NOMO-1 treated with DMSO at 0.1 percent for 48 hours (cell line): ENCODE measurements around the gene GOLGA6L2.
"Not testable (repeated sequence)": the region's sequence is repeated elsewhere in the genome, so short reads cannot be mapped to it uniquely, and the experiment has no call there.

Experiments
- DNase-seq: peaks from one replicate; lab custom pipeline; 2025; ENCODE audit not compliant: unreplicated experiment; lab: John Stamatoyannopoulos, UW

The GOLGA6L2 gene

GRCh38 chr15:23447107-23447500, at the start of gene GOLGA6L2:
Gene GOLGA6L2, minus strand, starts transcription at chr15:23447243. Its CDS starts 62 bp downstream, at chr15:23447181.
- no peak for DNase-seq

DNA sequence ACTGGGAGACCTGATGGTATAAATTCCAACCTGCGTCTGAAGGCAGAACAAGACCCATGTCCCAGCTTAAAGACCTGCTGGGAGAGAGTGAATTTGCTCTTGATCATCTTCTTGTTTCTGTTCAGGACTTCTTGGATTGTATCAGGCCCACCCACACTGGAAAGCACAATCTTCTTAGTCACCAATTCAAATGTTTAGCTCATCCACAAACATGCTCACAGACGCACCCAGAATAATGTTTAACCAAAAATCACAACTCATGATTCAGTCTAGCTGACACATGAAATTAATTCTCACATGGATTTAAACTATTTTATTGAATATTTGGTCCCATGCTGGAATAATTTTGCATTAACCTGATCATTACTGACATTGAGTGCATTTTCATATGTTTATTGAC, 37.8 kb upstream of the GOLGA6L2 start:
- DNase-seq, result no peak

DNA sequence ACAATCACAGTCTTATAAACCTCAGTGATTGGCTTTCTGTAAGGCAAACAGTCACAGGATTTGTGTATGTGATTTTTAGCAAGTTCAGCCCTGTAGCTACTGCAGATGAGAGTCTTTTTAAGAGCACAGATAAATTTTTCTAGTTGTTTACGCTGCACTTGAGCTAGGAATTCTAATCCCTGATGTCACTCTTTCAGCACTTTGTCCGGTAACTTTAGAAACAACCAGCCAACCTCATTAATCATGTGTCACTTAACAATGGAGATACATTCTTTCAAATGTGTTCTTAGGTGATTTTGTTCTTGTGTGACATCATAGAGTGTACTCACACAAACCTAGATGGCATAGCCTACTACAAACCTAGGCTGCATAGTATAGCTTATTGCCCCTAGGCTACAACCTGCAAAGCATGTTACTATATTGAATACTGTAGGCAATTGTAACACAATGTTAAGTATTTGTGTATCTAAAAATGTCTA, 36.8 kb upstream of the GOLGA6L2 start:
- no peak for DNase-seq

DNA sequence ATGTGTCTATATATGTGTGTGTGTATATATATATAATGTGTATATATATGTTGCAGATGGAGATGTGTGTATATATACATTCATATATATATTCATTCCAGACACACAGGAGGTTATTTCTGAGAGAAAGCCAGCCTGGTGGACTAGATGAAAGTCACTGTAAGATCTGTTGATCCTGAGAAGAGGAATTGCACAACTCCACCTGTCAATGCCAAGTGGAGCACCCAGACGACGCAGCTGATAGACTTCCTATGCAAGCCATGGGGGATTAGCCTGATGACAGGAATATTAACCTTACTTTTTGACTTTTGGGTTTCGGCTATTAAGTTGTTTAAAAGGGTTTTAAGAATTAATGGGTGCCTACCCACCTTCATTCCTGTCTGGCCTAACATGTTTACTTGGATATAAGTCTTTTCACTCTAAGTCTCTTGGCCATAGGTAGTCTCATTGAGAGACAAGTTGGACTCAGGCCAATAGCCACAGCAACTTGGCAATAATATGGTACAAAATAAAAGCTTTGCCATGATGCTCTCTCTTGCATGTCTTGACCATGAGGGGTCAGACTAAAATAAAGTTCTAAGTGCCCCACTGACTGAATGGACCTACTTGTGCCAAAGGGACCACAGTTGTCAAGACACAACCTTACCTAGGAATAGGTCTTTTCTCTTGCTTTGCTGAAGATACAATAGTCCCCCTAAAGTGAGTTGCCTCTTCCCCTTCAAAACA, 35.9 kb upstream of the GOLGA6L2 start:
- DNase-seq, result no peak

DNA sequence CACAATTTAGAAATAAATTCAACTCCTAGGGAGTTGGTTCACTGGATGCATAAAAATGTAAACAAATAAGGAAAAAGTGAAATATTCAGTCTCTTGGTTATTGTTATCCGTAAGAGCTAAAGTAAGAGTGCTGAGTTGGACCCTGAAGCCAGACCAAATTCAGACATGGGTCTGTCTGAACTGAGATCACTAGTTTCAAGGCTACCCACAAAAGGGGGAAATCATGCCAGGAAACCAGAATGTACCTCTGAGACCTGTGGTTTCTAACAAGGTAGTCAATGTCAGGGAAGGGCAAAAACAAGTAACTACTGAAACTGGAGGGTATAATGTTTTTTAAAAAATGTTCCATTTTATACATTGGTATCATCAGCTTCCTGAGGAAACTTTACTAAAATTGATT, 35.2 kb upstream of the GOLGA6L2 start:
- no peak for DNase-seq

GRCh38 chr15:23477920-23478319, 30.9 kb upstream of the GOLGA6L2 start:
- DNase-seq, result no peak

DNA sequence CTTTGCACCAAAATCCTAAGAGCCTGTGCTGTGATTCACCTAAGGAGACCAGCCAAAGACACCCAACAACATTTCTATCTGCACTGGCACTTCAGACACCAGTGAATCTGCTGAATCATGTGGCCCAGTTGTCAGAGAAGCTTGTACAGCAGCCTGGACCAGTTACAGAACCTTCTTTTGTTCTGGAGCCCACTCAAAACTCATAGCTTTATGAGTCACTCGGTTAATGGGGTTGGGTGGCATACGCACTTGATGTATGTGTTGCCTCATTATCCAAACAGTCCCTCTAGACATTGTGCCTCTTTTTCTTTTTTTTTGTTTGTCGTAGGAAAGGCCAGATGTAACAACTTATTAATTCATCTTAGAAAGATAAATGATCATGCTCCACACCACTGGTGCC, 25.6 kb upstream of the GOLGA6L2 start:
- no peak for DNase-seq

DNA sequence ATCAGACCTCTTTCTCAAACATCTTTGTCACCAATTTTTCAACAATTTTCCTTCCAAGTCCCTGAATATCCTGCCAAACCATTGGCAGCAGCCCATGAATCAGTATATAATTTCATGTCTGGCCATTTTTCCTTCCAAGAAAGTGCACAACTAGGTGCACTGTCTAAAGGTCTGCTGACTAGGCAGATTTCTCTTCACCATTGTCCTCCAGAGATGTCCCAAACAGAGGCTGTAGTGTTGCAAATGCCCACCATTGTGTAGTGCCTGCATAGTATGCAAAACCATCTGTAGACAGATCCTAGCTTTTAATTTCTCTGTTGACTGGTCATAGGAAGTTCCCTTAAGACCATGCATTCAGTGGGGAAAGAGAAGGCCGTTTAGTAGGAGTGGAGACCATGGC, 25.0 kb upstream of the GOLGA6L2 start:
- DNase-seq, result no peak

DNA sequence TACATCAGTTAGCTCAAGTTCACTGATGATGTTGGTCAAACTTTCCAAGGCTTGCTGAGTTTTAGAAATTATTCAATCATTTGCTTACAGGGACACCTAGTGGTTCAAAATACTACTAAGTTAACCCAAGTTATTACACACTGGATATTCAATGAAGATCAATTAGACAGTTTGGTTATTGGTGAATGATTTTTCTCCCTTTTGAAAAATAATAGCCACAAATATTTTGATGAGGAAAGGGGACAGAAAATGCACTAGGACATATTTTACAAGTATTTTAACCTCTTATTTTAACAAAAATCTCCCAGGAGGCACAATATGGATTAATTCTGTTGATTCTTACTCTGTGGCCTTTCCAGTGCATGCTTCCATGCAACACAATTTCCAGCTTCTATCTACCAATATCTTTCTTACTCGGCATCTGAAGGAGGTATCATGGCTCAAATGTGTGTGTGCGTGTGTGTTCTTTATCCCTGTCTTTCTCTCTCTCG, 20.1 kb upstream of the GOLGA6L2 start:
- peak; percentile 47 for DNase-seq

- DNase-seq, result no peak
Observed at GRCh38 chr15:23457890-23458289, 10.8 kb upstream of the GOLGA6L2 start.

- DNase-seq, result no peak
Observed at GRCh38 chr15:23446215-23447106, 582 bp downstream of the GOLGA6L2 start.

- DNase-seq, result no peak
Observed at GRCh38 chr15:23444269-23444668, 2.8 kb downstream of the GOLGA6L2 start.

DNA sequence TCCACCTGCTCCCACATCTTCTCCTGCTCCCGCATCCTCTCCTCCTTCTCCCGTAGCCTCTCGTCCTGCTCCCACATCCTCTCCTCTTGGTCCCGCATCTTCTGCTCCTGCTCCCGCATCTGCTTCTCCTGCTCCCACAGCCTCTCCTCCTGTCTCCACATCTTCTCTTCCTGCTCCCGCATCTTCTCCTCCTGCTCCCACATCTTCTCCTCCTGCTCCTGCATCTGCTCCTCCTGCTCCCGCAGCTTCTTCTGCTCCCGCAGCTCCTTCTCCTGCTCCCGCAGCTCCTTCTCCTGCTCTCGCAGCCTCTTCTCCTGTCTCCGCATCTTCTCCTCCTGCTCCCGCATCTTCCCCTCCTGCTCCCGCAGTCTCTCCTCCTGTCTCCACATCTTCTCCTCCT, 5.8 kb downstream of the GOLGA6L2 start:
- no peak for DNase-seq

DNA sequence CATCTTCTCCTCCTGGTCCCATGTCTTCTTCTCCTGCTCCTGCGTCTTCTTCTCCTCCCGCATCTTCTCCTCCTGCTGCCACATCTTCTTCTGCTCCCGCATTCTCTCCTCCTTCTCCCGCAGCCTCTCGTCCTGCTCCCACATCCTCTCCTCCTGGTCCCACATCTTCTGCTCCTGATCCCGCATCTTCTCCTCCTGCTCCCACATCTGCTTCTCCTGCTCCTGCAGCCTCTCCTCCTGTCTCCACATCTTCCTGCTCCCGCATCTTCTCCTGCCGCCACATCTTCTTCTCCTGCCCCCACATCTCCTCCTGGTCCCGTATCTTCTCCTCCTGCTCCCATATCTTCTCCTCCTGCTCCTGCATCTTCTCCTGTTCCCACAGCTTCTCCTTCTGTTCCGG, 6.4 kb downstream of the GOLGA6L2 start:
- DNase-seq, result no peak

DNA sequence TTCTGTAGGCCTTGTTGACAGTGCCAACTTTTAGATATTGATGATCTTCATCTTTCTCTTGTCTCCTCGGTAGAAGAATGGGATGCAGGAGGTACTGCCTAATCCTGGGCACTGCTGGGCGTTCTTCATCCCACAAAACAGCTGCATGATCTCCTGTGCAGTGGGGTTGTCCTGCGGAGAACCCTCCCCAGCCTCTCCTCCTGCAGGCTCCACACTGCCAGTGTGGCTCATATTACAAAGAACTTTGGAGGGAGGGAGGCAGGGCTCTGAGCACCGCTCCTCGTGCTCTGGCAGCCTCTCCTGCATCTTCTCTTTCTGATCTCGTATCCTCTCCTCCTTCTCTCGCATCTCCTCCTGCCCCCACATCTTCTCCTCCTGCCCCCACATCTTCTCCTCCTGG, 7.5 kb downstream of the GOLGA6L2 start:
- DNase-seq, result no peak

DNA sequence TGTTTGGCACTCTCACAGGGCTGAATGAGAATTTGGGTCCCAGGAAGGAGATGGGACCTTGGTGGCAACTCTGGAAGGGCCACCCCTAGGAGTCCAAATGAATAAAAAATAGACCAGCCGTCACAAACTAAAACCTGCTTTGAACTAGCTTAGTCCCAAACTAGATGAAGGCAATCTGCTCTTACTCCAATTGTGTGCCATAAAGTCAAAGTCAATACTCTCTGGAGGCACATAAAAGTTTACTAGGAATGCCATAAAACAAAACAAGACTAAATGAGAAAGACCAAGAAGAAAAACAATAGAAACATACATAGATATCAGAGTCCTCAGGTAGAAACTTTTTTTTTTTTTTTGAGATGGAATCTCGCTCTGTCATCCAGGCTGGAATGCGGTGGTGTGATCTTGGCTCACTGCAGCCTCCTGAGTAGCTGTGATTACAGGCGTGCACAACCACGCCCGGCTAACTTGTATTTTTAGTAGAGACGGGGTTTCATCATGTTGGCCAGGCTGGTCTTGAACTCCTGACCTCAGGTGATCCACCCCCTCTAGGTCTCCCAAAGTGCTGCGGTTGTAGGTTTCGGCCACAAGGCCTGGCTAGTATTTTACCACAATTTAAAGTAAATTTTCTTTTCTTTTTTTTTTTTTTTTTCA, 8.1 kb downstream of the GOLGA6L2 start:
- no peak for DNase-seq

GRCh38 chr15:23437673-23438072, 9.4 kb downstream of the GOLGA6L2 start:
- no peak for DNase-seq

DNA sequence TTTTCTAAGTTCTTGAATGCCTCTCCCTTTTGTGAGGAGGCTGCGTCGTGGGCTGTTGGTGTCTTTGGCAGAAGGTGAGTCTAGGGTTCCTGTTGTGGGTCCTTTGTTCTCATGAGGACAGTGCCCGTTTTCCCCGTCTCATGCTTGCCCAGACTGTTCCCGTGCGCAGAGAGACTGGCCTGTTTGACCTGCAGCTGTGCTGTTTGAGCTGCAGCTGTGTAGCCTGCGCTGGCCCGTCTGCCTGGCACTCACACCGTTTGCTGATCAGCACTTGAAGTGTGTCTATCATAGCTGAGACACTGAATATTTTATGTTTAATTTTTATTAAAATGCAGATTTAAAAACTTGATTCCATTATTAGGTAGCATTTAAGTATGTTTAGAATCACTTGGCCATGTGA, 9.9 kb downstream of the GOLGA6L2 start:
- no peak for DNase-seq

GRCh38 chr15:23436421-23436820, 10.6 kb downstream of the GOLGA6L2 start:
- DNase-seq, result no peak

- DNase-seq, result not testable (repeated sequence)
Observed at GRCh38 chr15:23434699-23435098, 12.3 kb downstream of the GOLGA6L2 start.

DNA sequence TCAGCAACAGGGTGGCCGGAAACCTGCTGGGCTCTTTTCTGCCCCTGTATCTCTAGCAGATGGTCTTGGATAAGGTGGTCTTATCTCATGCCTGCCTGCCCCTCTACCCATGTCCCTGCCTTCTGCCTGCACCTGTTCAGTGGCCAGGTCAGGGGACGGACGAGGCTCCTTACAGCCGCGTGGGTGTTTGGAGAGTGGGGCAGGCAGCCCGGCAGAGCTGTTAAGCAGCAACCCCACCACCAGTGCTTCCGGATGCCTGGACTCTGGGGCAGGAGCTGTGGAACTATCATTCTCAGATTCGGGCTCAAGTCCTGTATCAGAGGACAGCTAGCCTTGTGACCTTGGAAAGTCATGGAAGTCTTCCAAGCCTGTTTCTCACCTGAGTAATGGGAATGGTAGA, 21.7 kb downstream of the GOLGA6L2 start:
- not testable (repeated sequence) for DNase-seq
